Stomach (tissue), 9 donors: ENCODE data around the gene AATK. TPM values are rescaled to one million over a fixed set of nuclear protein-coding genes. Genes with fewer than 3 reads are reported as not detected.

ENCODE experiments used
- DNase-seq, 2 donors: peaks; one replicate each; pipeline versions ENCODE4 v3.0.0 to v3.0.0-alpha.2; 2013 to 2019
- H3K27ac ChIP-seq, 5 donors: fragments of 200-600 bp in 4 of 5; sonication (generic) in 4 of 5; one replicate each; pipeline ENCODE4 v1.5.1; 2013 to 2019; ENCODE audit warnings: mild to moderate bottlenecking in 1 of 5, moderate library complexity in 1 of 5
- H3K27me3 ChIP-seq, 3 donors: fragments of 200-600 bp; sonication (generic); one replicate each; pipeline ENCODE4 v1.5.1; 2017 to 2019; ENCODE audit warnings: mixed run types in 1 of 3
- H3K36me3 ChIP-seq, 4 donors: fragments of 200-600 bp; sonication (generic); 1 replicate in 3 of 4; 2 replicates in 1 of 4; pipeline ENCODE4 v1.5.1; 2016 to 2019
- H3K4me1 ChIP-seq, 4 donors: fragments of 200-600 bp; sonication (generic); one replicate each; pipeline ENCODE4 v1.5.1; 2016 to 2019
- H3K4me3 ChIP-seq, 4 donors: fragments of 200-600 bp; sonication (generic) in 3 of 4; one replicate each; pipeline ENCODE4 v1.5.1; 2016 to 2019; ENCODE audit warnings: mild to moderate bottlenecking in 1 of 4
- H3K9me3 ChIP-seq, 4 donors: fragments of 200-600 bp; sonication (generic); one replicate each; pipeline ENCODE4 v1.5.1; 2016 to 2019
- CTCF ChIP-seq, 7 experiments: fragments of 450-650 bp in 4 of 7; fragments of 200-600 bp in 3 of 7; sonication (generic) in 3 of 7; IDR thresholded peaks; one replicate each; pipeline ENCODE4 v1.5.1; 2016 to 2019; ENCODE audit warnings: antibody characterized with exemption in 7 of 7, control low read depth in 2 of 7, mild to moderate bottlenecking in 1 of 7
- EP300 ChIP-seq: sonication (generic); formaldehyde crosslinking; IDR thresholded peaks from one replicate; pipeline ENCODE4 v1.6.1; 2017; ENCODE audit warnings: antibody characterized with exemption
- POLR2A ChIP-seq, 4 donors: fragments of 450-650 bp; IDR thresholded peaks; one replicate each; pipeline ENCODE4 v1.6.1; 2016; ENCODE audit warnings: antibody characterized with exemption in 4 of 4, control low read depth in 2 of 4, mild to moderate bottlenecking in 1 of 4, moderate library complexity in 1 of 4
- POLR2AphosphoS5 ChIP-seq, 3 donors: sonication (generic); formaldehyde crosslinking; IDR thresholded peaks; one replicate each; pipeline ENCODE4 v1.6.1; 2016; ENCODE audit warnings: antibody characterized with exemption in 3 of 3
- WGBS, 5 donors: extraction: QIAGEN DNeasy Blood & Tissue Kit in 3 of 5; methylation state at CpG; one replicate each; pipeline versions ENCODE4 v1.1.5 to v1.1.7; 2013 to 2018; 5-methylcytosine and 5-hydroxymethylcytosine counted together
- intact Hi-C: fragments of 100-400 bp; cut with DNase I; formaldehyde crosslinking; loops from one replicate; pipeline ENCODE4 v1.15.1; 2023; ENCODE audit warnings: low total_unique reads
- polyA plus RNA-seq, 3 donors: library from polyadenylated mRNA; stranded (reverse); fragments of 200-250 nt; gene quantifications; one replicate each; pipeline ENCODE4 v1.2.3, GENCODE V29; 2013
- total RNA-seq, 5 donors: library from RNA; depleted of rRNA; stranded (reverse); fragments of >200 nt; gene quantifications; one replicate each; pipeline versions ENCODE4 v1.1.0 to v1.2.3, GENCODE V29; 2014 to 2016
- donor health status: healthy with polysubstance abuse.
- donor health status: Bipolar disorder and iron deficiency.
- donor health status: healthy.

The AATK gene
- total and polyA plus RNA-seq, 8 donors = 0.87 to 31.7 (median 7.3) TPM

DNA sequence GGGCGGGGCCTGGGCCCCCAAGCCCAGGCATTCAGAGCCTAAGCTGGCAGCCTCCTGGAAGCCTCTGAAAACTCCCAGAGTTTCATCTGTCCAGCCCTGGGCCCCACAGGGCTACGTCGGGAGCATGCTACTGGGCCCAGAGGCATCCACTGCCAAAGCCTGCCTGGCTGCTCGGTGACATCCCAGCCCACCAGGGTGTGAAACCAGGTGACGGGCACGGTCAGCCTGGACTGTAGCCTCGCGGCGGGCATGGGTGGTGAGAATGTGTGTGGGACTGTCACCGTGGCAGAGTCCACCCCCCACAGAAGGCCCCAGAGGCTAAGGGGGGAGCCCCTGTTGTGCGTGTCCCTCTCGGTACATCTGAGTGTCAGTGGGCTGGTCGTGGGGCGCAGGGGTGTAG, 25.6 kb upstream of the AATK start:
- no peak for DNase-seq
- WGBS, 5 donors = 88 to 99% (median 94%) methylated on average over 4 to 14 of the region's 14 CpGs
- H3K4me3 ChIP-seq = no peak overlapping the region
- no peaks in the 10 kb centered on the region for H3K9me3 ChIP-seq
- peaks cover 0 to 75% (median 55%) of the 10 kb centered on the region in 4 donors for H3K36me3 ChIP-seq
- no peaks in the 10 kb centered on the region for H3K27me3 ChIP-seq
- no peak overlapping the region for H3K27ac ChIP-seq
- peaks cover 0 to 6% (median 0%) of the 10 kb centered on the region in 4 donors for H3K4me1 ChIP-seq
- intact Hi-C loops = no loop called here
- no peak for TF ChIP-seq CTCF (IDR thresholded peaks at IDR 0.05)
- TF ChIP-seq EP300 = no peak
- no peak for TF ChIP-seq POLR2AphosphoS5 (IDR thresholded peaks at IDR 0.05)
- no peak for TF ChIP-seq POLR2A (IDR thresholded peaks at IDR 0.05)

DNA sequence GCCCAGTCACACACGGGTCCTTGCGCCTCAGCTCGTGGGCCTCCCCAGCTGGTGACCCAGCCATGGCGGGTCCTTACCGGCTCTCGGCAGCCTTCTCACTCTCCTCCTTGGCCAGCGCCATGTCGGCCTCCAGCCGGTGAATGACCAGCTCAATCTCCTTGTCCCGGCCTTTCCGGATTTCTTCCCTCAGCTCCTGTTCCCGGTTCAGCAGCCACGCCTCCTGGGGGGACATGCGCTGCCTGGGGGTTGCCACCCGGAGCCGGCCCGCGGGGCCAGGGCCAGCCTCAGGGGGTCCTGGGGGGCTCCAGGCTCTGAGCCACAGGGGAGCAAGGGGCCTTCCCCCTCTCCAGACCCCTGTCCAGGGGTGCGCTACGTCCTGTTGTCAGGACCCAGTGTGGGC, 25.1 kb upstream of the AATK start:
- intact Hi-C loops = no loop called here
- DNase-seq = no peak

DNA sequence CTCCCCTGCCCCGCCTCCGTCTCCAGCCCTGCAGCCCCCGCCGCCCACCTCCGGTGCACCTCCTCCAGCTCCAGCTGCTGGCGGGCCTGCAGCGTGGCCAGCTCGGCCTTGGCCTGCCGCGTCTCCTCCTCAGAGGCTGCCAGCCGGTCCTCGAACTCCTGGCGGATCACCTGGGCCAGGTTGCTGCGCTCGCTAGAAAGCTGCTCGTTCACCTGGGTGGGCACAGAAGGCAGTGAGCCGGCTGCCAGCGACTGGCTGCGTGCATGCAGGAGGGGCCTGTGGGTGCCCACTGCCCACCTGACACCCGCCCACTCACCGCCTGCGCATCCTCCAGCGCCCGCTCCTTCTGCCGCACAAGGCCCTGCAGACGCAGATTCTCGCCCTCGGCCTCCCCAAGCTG, 24.6 kb upstream of the AATK start:
- Histone ChIP-seq H3K9me3 (no peaks in the 10 kb centered on the region), H3K27ac (no peak overlapping the region), H3K36me3 (peaks cover 0 to 65% (median 46%) of the 10 kb centered on the region in 4 donors), H3K4me1 (peaks cover 0 to 6% (median 0%) of the 10 kb centered on the region in 4 donors), H3K27me3 (no peaks in the 10 kb centered on the region), H3K4me3 (no peak overlapping the region)
- WGBS, 5 donors = 95 to 97% (median 95%) methylated on average over 22 to 28 of the region's 28 CpGs
- TF ChIP-seq CTCF (IDR thresholded peaks at IDR 0.05) (no peak), POLR2A (IDR thresholded peaks at IDR 0.05) (no peak), EP300 (no peak), POLR2AphosphoS5 (IDR thresholded peaks at IDR 0.05) (no peak)
- DNase-seq = no peak
- intact Hi-C loops = no loop called here

More for the DNA sequence above, 25.1 kb upstream of the AATK start:
- Histone ChIP-seq H3K4me1 (peaks cover 0 to 6% (median 0%) of the 10 kb centered on the region in 4 donors), H3K9me3 (no peaks in the 10 kb centered on the region), H3K36me3 (peaks cover 0 to 70% (median 50%) of the 10 kb centered on the region in 4 donors), H3K27ac (no peak overlapping the region), H3K27me3 (no peaks in the 10 kb centered on the region), H3K4me3 (no peak overlapping the region)
- TF ChIP-seq EP300 (no peak), POLR2AphosphoS5 (IDR thresholded peaks at IDR 0.05) (no peak), POLR2A (IDR thresholded peaks at IDR 0.05) (no peak), CTCF (IDR thresholded peaks at IDR 0.05) (no peak)
- WGBS, 5 donors = 81 to 100% (median 93%) methylated on average over 6 to 20 of the region's 20 CpGs

GRCh38 chr17:81189670-81190530, 23.9 kb upstream of the AATK start:
- 76 to 84% (median 82%) methylated on average over 20 to 27 of the region's 27 CpGs for WGBS, 5 donors
- peak in 1 of 2 donors; percentile 42 for DNase-seq
- peaks cover 0 to 58% (median 39%) of the 10 kb centered on the region in 4 donors for H3K36me3 ChIP-seq
- no peak overlapping the region for H3K27ac ChIP-seq
- H3K4me3 ChIP-seq = no peak overlapping the region
- H3K9me3 ChIP-seq = no peaks in the 10 kb centered on the region
- no peaks in the 10 kb centered on the region for H3K27me3 ChIP-seq
- H3K4me1 ChIP-seq = peaks cover 0 to 6% (median 0%) of the 10 kb centered on the region in 4 donors
- intact Hi-C loops = no loop called here
- TF ChIP-seq POLR2A (IDR thresholded peaks at IDR 0.05) (no peak), CTCF (IDR thresholded peaks at IDR 0.05) (no peak), EP300 (no peak), POLR2AphosphoS5 (IDR thresholded peaks at IDR 0.05) (no peak)
